AG09319 (cell line): Measurements from ENCODE around the gene PIK3C3.

Source experiments
- DNase-seq: peaks from one replicate; pipeline ENCODE4 v3.0.0-alpha.2; 2010; ENCODE audit warnings: low read depth; ENCODE audit errors: extremely low read depth
- TF ChIP-seq, protein P1 (sequence below): IDR thresholded peaks from 2 replicates; pipeline ENCODE4 v1.5.1; 2011; ENCODE audit warnings: low read depth, mild to moderate bottlenecking, inconsistent platforms, low read length, moderate library complexity

Gene PIK3C3

DNA sequence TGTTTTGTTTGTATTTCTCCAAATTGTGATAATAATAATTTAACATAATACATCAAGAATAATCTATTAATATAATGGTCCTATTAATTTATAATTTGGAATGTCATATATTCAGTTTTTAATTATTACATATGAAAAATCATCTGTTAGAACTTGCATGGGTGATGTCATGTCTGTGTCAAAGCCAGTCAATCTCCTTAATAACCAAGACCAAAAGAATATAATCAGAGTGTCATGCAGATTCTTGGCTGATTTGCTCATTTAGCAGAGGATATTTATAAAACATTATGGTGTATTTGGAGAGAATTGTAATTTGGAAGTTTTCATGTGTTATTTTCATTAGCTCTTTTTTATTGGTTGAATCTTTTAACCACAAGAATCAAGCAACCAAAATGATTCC lies 96.4 kb downstream of the PIK3C3 start:
- TF ChIP-seq, protein P1, sequence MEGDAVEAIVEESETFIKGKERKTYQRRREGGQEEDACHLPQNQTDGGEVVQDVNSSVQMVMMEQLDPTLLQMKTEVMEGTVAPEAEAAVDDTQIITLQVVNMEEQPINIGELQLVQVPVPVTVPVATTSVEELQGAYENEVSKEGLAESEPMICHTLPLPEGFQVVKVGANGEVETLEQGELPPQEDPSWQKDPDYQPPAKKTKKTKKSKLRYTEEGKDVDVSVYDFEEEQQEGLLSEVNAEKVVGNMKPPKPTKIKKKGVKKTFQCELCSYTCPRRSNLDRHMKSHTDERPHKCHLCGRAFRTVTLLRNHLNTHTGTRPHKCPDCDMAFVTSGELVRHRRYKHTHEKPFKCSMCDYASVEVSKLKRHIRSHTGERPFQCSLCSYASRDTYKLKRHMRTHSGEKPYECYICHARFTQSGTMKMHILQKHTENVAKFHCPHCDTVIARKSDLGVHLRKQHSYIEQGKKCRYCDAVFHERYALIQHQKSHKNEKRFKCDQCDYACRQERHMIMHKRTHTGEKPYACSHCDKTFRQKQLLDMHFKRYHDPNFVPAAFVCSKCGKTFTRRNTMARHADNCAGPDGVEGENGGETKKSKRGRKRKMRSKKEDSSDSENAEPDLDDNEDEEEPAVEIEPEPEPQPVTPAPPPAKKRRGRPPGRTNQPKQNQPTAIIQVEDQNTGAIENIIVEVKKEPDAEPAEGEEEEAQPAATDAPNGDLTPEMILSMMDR = no peak
- no peak for DNase-seq

DNA sequence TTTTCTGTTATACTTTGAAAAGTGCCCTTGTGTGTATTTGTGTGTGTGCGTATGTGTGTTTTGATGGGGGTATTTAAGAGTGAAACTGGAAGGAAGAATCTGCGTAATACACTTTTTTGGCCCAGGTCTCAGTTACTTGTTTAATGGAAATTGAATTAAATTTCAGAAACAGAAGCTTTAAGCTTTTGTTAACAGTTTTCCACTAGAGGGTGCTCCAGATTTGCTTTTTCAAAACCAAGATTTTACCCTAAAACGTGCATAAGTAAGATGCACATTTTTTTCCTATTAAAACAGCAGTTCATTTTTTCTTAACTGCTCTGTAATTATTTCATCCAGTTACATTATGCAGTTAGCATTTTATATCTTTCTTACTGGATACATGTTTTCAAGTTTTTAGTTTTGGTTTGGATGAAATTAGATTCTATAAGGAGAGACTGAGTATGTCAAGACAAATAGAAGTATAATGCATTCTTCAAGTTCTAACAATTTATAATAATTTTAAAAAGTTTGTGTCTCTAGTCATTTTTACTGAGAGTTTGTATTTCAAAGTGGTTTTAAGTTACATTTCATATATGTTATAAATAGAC lies 97.2 kb downstream of the PIK3C3 start:
- DNase-seq = no peak
- TF ChIP-seq, protein P1 = peak; percentile 63

DNA sequence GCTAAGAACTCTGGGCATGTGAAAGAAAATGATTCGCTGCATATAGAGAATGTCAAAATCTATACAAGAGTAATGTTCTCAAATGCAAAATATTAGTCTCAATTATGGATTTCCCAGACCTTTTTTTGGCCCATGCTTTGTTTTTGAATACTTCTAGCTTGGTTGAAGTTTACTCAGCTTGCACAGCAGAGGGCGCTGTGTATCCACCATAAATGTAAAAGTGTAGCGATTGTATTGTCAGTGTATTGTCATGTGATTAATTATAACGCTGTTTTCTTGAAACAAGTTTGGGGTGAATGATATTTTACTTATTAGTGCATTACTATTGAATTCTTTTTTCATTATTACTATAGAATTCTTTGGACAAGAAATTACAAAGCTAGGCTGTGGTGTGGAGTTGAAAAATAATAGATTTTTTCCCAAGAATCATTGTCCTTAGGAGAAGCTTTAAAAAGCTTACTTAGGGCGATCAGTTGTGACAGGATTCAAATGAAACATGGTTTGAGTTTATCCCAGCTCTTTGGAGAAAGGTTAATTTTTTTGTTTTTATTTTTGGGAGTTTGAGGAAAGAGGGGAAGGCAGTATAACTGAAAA lies 98.3 kb downstream of the PIK3C3 start:
- DNase-seq = no peak
- TF ChIP-seq, protein P1 = peak; percentile 83

DNA sequence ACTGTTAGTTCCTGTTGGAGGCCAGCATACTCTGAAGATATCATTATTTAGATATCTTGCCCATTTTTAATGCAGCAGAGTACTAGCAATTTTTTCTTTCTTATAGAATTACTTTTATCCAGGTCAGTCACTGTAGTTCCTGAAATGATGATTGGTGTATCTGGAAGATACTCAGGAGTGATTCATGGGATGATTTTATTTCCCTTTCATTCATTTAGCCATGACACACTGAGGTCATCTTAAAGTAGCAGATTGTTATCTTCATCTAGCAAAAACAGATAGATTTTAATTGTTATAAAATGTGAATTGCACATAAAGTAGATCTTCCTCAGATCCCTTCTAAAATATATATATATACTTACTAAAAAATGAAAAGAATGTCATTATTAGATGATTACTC lies 109.1 kb downstream of the PIK3C3 start:
- no peak for DNase-seq
- TF ChIP-seq, protein P1 = no peak

DNA sequence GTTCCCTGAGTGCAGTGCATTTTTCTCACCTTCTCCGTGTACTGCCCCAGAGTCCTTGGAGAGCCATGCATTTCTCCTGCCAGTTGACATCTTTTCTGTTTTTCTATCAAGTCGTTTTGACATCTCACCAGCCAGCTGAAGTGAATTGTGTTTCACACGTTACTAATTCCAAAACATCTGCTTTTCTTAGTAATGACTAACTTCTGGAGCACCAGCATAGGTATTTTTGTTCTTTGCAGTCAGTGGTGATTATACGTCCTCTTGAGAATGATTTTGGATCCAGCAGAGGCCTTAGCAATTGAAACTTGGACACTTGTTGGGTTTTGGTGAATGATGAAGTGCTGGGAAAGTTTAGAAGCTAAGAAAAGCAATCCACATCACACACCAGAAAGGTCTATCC lies 112.5 kb downstream of the PIK3C3 start:
- TF ChIP-seq, protein P1 = no peak
- DNase-seq = no peak

DNA sequence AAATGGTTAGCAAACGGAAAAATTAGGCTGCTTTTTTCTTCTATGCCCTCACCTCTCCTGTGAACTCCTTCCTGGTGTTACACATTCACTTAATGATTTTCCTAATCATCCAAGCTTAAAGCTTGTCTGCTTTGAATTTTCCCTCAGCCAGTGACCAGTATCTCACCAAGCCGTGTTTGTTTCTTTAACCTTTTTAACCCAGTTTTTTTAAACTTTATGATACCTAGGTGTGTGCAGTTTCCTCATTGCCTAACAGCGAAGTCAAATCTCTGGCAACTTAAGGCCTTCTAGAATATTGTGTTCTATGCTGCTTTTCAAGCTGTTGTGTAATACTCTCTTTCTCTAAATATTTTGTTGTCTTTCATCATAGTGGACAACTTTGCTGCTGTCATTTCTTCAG lies 113.0 kb downstream of the PIK3C3 start:
- no peak for DNase-seq
- TF ChIP-seq, protein P1 = no peak

DNA sequence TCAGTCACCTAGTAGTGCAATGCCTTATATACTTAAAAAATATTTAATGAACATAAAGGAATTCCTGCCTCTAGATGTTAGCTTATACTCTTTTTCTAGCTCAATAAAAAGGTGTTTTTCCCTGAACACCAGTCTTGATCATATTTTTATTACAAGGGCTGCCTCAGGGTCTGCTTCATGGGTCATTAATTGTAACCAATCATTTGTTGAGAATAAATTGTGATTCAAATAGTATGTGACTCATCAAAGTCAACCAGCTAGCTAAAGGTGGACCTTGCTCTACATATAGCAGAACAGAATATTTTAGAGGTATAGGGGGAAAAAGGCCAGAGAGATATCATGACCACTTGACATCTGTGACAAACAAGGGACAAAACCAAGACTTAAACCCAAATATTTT lies 114.0 kb downstream of the PIK3C3 start:
- TF ChIP-seq, protein P1 = no peak
- no peak for DNase-seq
